ENCODE measurements around the gene HIRA. TPM values are rescaled to one million over a fixed set of nuclear protein-coding genes. Genes with fewer than 3 reads are reported as not detected.

Gene HIRA
- total and polyA plus RNA-seq, 9 of the 15 experiments (the other 6 are each of a cell fraction or from before 2014, with no cell fraction given): 0.96 to 132 (median 58.4) TPM

DNA sequence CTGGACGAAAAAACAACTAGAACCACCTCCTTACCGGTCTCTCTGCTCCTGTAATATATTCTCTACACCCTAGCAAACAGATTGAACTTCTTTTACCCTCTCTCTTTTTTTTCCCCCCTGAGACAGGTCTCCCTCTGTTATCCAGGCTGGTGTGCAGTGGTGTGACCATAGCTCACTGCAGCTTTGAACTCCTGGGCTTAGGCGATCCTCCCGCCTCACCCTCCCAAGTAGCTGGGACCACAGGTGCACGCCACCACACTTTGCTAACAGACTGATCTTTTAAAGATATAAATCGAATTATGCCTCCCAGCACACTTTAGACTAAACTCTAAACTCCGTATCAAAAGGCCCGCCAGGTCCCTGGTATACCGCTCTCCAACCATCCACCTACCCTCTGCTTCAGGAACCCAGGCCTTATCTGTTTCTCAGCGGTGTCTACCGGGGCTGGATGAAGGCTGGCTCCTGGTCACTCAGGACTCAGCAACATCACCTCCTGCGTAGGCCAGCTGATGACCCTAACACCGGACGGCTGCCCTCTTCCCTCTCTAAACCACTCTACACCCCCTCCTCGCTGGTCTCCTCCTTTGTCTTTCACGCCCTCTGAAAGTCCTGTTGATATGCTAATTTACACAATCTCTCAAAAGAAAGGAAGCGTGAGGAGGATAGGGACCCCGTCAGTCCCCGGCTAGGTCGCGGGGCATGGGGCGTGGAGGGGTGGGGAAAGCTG is 15.2 kb upstream of the HIRA start (continued):
- TF ChIP-seq, protein P1, sequence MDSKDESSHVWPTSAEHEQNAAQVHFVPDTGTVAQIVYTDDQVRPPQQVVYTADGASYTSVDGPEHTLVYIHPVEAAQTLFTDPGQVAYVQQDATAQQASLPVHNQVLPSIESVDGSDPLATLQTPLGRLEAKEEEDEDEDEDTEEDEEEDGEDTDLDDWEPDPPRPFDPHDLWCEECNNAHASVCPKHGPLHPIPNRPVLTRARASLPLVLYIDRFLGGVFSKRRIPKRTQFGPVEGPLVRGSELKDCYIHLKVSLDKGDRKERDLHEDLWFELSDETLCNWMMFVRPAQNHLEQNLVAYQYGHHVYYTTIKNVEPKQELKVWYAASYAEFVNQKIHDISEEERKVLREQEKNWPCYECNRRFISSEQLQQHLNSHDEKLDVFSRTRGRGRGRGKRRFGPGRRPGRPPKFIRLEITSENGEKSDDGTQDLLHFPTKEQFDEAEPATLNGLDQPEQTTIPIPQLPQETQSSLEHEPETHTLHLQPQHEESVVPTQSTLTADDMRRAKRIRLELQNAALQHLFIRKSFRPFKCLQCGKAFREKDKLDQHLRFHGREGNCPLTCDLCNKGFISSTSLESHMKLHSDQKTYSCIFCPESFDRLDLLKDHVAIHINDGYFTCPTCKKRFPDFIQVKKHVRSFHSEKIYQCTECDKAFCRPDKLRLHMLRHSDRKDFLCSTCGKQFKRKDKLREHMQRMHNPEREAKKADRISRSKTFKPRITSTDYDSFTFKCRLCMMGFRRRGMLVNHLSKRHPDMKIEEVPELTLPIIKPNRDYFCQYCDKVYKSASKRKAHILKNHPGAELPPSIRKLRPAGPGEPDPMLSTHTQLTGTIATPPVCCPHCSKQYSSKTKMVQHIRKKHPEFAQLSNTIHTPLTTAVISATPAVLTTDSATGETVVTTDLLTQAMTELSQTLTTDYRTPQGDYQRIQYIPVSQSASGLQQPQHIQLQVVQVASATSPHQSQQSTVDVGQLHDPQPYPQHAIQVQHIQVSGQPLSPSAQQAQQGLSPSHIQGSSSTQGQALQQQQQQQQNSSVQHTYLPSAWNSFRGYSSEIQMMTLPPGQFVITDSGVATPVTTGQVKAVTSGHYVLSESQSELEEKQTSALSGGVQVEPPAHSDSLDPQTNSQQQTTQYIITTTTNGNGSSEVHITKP (IDR thresholded peaks at IDR 0.05; ENCODE audit: partially characterized antibody): no peak
- TF ChIP-seq, protein P2, sequence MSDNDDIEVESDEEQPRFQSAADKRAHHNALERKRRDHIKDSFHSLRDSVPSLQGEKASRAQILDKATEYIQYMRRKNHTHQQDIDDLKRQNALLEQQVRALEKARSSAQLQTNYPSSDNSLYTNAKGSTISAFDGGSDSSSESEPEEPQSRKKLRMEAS (CRISPR knock-in tag; IDR thresholded peaks at IDR 0.05): no peak
- TF ChIP-seq ZKSCAN3 (CRISPR knock-in tag; IDR thresholded peaks at IDR 0.05) (no peak), TRIM28 (IDR thresholded peaks at IDR 0.05) (peak; percentile 87), ELF4 (CRISPR knock-in tag; IDR thresholded peaks at IDR 0.05) (0 out of 2 replicates have a peak, but pooled peaks have one; percentile 63), SMC3 (conservative IDR thresholded peaks at IDR 0.05; ENCODE audit: insufficient read depth, low read depth, low read length) (no peak), HCFC1 (IDR thresholded peaks at IDR 0.05; ENCODE audit: low read depth, low read length) (no peak), ZNF23 (CRISPR knock-in tag; IDR thresholded peaks at IDR 0.05) (no peak), CBX2 (IDR thresholded peaks at IDR 0.05; ENCODE audit: insufficient read depth, low read length, poor library complexity, severe bottlenecking) (no peak), HLTF (IDR thresholded peaks at IDR 0.05) (0 out of 2 replicates have a peak, but pooled peaks have one; percentile 48), ZNF12 (CRISPR knock-in tag; IDR thresholded peaks at IDR 0.05) (no peak), RBM17 (IDR thresholded peaks at IDR 0.05; ENCODE audit: borderline replicate concordance, low read depth, low read length) (no peak), E2F3 (CRISPR knock-in tag; IDR thresholded peaks at IDR 0.05) (no peak), ZNF316 (IDR thresholded peaks at IDR 0.05) (no peak; the same call in 1 of the 2 replicates), PHB2 (IDR thresholded peaks at IDR 0.05; ENCODE audit: low read depth) (0 out of 2 replicates have a peak, but pooled peaks have one; percentile 55)
- TF ChIP-seq, protein P3, sequence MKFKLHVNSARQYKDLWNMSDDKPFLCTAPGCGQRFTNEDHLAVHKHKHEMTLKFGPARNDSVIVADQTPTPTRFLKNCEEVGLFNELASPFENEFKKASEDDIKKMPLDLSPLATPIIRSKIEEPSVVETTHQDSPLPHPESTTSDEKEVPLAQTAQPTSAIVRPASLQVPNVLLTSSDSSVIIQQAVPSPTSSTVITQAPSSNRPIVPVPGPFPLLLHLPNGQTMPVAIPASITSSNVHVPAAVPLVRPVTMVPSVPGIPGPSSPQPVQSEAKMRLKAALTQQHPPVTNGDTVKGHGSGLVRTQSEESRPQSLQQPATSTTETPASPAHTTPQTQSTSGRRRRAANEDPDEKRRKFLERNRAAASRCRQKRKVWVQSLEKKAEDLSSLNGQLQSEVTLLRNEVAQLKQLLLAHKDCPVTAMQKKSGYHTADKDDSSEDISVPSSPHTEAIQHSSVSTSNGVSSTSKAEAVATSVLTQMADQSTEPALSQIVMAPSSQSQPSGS (CRISPR knock-in tag; IDR thresholded peaks at IDR 0.05): no peak
- TF ChIP-seq, protein P4, sequence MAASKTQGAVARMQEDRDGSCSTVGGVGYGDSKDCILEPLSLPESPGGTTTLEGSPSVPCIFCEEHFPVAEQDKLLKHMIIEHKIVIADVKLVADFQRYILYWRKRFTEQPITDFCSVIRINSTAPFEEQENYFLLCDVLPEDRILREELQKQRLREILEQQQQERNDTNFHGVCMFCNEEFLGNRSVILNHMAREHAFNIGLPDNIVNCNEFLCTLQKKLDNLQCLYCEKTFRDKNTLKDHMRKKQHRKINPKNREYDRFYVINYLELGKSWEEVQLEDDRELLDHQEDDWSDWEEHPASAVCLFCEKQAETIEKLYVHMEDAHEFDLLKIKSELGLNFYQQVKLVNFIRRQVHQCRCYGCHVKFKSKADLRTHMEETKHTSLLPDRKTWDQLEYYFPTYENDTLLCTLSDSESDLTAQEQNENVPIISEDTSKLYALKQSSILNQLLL (CRISPR knock-in tag; IDR thresholded peaks at IDR 0.05; ENCODE audit: borderline replicate concordance): no peak
- TF ChIP-seq, protein P5, sequence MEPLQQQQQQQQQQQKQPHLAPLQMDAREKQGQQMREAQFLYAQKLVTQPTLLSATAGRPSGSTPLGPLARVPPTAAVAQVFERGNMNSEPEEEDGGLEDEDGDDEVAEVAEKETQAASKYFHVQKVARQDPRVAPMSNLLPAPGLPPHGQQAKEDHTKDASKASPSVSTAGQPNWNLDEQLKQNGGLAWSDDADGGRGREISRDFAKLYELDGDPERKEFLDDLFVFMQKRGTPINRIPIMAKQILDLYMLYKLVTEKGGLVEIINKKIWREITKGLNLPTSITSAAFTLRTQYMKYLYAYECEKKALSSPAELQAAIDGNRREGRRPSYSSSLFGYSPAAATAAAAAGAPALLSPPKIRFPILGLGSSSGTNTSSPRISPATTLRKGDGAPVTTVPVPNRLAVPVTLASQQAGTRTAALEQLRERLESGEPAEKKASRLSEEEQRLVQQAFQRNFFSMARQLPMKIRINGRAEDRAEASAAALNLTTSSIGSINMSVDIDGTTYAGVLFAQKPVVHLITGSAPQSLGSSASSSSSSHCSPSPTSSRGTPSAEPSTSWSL (CRISPR knock-in tag; IDR thresholded peaks at IDR 0.05; ENCODE audit: borderline replicate concordance): 0 out of 2 replicates have a peak, but pooled peaks have one; percentile 73
- TF ChIP-seq, protein P6, sequence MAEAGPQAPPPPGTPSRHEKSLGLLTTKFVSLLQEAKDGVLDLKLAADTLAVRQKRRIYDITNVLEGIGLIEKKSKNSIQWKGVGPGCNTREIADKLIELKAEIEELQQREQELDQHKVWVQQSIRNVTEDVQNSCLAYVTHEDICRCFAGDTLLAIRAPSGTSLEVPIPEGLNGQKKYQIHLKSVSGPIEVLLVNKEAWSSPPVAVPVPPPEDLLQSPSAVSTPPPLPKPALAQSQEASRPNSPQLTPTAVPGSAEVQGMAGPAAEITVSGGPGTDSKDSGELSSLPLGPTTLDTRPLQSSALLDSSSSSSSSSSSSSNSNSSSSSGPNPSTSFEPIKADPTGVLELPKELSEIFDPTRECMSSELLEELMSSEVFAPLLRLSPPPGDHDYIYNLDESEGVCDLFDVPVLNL (CRISPR knock-in tag; IDR thresholded peaks at IDR 0.05; ENCODE audit: low read depth): no peak
